Breast epithelium (tissue), 3 donors: ENCODE measurements around the gene PDCD7.
"Not testable (repeated sequence)": the region's sequence is repeated elsewhere in the genome, so short reads cannot be mapped to it uniquely, and the experiment has no call there.

Source experiments
- POLR2A ChIP-seq: fragments of 450-650 bp; IDR thresholded peaks from one replicate; pipeline ENCODE4 v1.6.1; 2016; ENCODE audit warnings: antibody characterized with exemption, mild to moderate bottlenecking, moderate library complexity
- POLR2AphosphoS5 ChIP-seq, 3 donors: sonication (generic); formaldehyde crosslinking; IDR thresholded peaks; one replicate each; pipeline ENCODE4 v1.6.1; 2017; ENCODE audit warnings: antibody characterized with exemption in 3 of 3
- TF ChIP-seq, protein P1 (sequence below), 3 donors: fragments of 450-650 bp; IDR thresholded peaks; one replicate each; pipeline ENCODE4 v1.5.1; 2016 to 2017; ENCODE audit warnings: antibody characterized with exemption in 3 of 3, mild to moderate bottlenecking in 3 of 3, moderate library complexity in 3 of 3

DNA sequence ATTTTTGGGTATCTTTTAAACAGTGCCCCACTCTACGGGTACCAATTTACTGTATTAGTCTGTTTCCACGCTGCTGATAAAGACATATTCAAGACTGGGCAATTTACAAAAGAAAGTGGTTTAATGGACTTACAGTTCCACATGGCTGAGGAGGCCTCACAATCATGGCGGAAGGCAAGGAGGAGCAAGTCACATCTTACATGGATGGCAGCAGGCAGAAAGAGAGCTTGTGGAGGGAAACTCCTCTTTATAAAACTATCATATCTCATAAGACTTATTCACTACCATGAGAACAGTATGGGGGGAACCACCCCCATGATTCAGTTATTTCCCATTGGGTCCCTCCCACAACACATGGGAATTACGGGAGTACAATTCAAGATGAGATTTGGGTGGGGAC, 4.3 kb upstream of the PDCD7 start:
- TF ChIP-seq, protein P1, sequence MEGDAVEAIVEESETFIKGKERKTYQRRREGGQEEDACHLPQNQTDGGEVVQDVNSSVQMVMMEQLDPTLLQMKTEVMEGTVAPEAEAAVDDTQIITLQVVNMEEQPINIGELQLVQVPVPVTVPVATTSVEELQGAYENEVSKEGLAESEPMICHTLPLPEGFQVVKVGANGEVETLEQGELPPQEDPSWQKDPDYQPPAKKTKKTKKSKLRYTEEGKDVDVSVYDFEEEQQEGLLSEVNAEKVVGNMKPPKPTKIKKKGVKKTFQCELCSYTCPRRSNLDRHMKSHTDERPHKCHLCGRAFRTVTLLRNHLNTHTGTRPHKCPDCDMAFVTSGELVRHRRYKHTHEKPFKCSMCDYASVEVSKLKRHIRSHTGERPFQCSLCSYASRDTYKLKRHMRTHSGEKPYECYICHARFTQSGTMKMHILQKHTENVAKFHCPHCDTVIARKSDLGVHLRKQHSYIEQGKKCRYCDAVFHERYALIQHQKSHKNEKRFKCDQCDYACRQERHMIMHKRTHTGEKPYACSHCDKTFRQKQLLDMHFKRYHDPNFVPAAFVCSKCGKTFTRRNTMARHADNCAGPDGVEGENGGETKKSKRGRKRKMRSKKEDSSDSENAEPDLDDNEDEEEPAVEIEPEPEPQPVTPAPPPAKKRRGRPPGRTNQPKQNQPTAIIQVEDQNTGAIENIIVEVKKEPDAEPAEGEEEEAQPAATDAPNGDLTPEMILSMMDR (IDR thresholded peaks at IDR 0.05): not testable (repeated sequence)
- TF ChIP-seq POLR2A; POLR2AphosphoS5 (IDR thresholded peaks at IDR 0.05): not testable (repeated sequence)
